Measurements from ENCODE around the gene GOLGA3. TPM values are rescaled to one million over a fixed set of nuclear protein-coding genes. Genes with fewer than 3 reads are reported as not detected.

Gene GOLGA3
- total and polyA plus RNA-seq, 10 of the 15 experiments (the other 5 are each of a cell fraction or from before 2014, with no cell fraction given): 2.0 to 42.7 (median 15.2) TPM

- no peak for TF ChIP-seq PBX3 (IDR thresholded peaks at IDR 0.05; ENCODE audit: insufficient replicate concordance, low read depth, low read length)
- no peak for TF ChIP-seq POLR2A (IDR thresholded peaks at IDR 0.05; ENCODE audit: low read depth, low read length)
- TF ChIP-seq KDM1A (IDR thresholded peaks at IDR 0.05; ENCODE audit: borderline replicate concordance): no peak
- no peak for TF ChIP-seq TARDBP (IDR thresholded peaks at IDR 0.05; ENCODE audit: borderline replicate concordance)
- TF ChIP-seq FOXM1 (IDR thresholded peaks at IDR 0.05; ENCODE audit: low read depth, low read length): no peak
- no peak for TF ChIP-seq NFXL1 (IDR thresholded peaks at IDR 0.05; ENCODE audit: borderline replicate concordance)
- no peak for TF ChIP-seq NR2C2 (IDR thresholded peaks at IDR 0.05; ENCODE audit: borderline replicate concordance, control insufficient read depth, insufficient read length, low read depth)
- TF ChIP-seq MEF2A (IDR thresholded peaks at IDR 0.05; ENCODE audit: insufficient read depth, low read depth, low read length): no peak
- no peak for TF ChIP-seq POLR2AphosphoS5 (IDR thresholded peaks at IDR 0.05; ENCODE audit: low read length)
- no peak for TF ChIP-seq WRNIP1 (IDR thresholded peaks at IDR 0.05; ENCODE audit: borderline replicate concordance, low read depth, low read length)
Measured at GRCh38 chr12:132735496-132735895, 93.2 kb downstream of the GOLGA3 start (continued).

- WGBS (ENCODE audit: insufficient coverage, insufficient replicate concordance, low lambda C conversion rate, missing lambda C conversion rate): 79% methylated on average over 10 of the region's 10 CpGs
- Histone ChIP-seq H3K4me1 (ENCODE audit: control insufficient read depth, insufficient read depth, low read length) (no peaks in the 10 kb centered on the region), H3K4me2 (ENCODE audit: control insufficient read depth, insufficient read depth) (no peak overlapping the region), H2AFZ (ENCODE audit: control insufficient read depth, low read depth, low read length) (no peak overlapping the region), H3K27me3 (replicated peaks in 1 of 2; ENCODE audit: control insufficient read depth in 2 of 2, insufficient read depth in 2 of 2, low read length in 1 of 2) (no peaks in the 10 kb centered on the region), H3K36me3 (ENCODE audit: control insufficient read depth in 2 of 2, insufficient read depth in 2 of 2, low read length in 1 of 2) (peaks cover 29 to 33% of the 10 kb centered on the region in 2 experiments), H3K79me2 (ENCODE audit: control insufficient read depth, insufficient read depth, low read length) (no peaks in the 10 kb centered on the region), H3K9me3 (replicated peaks; ENCODE audit: control insufficient read depth, insufficient read depth, low read length) (no peaks in the 10 kb centered on the region), H3K9ac (ENCODE audit: control insufficient read depth, insufficient read depth, low read length) (no peak overlapping the region), H4K20me1 (ENCODE audit: control insufficient read depth, insufficient read depth) (no peaks in the 10 kb centered on the region), H3K4me3 (no peak overlapping the region), H3K27ac (ENCODE audit: control insufficient read depth, insufficient read depth) (no peak overlapping the region)
- ATAC-seq (no peak), DNase-seq (ENCODE audit: low read depth, low spot score) (no peak), FAIRE-seq (no peak)
- CTCF ChIA-PET: no interaction called here
- POLR2A ChIA-PET: no interaction called here
- SMC1A ChIA-PET (ENCODE audit: uncharacterized antibody, unreplicated experiment): no interaction called here
- in situ Hi-C loops (cut with MboI) (no loop called here), intact Hi-C loops (cut with micrococcal nuclease; ENCODE audit: unreplicated experiment) (no loop called here)
- RAD21 ChIA-PET (ENCODE audit: unreplicated experiment): no interaction called here
- no TSS peak for BruUV-seq (replicated peaks)
- TF ChIP-seq BCL11A (IDR thresholded peaks at IDR 0.05; ENCODE audit: low read depth, low read length) (no peak), CHD1 (IDR thresholded peaks at IDR 0.05; ENCODE audit: low read depth, low read length) (no peak), RAD51 (IDR thresholded peaks at IDR 0.05) (no peak), CEBPB (IDR thresholded peaks at IDR 0.05; ENCODE audit: borderline replicate concordance in 1 of 2, low read depth in 2 of 2, low read length in 2 of 2) (no peak), TARDBP (IDR thresholded peaks at IDR 0.05; ENCODE audit: borderline replicate concordance) (no peak), MAX (IDR thresholded peaks at IDR 0.05; ENCODE audit: low read depth, low read length) (no peak), PKNOX1 (IDR thresholded peaks at IDR 0.05) (no peak), CREM (IDR thresholded peaks at IDR 0.05; ENCODE audit: low read depth) (no peak), ZSCAN29 (IDR thresholded peaks at IDR 0.05) (no peak), SMARCA5 (IDR thresholded peaks at IDR 0.05) (no peak)
- TF ChIP-seq, protein P1, sequence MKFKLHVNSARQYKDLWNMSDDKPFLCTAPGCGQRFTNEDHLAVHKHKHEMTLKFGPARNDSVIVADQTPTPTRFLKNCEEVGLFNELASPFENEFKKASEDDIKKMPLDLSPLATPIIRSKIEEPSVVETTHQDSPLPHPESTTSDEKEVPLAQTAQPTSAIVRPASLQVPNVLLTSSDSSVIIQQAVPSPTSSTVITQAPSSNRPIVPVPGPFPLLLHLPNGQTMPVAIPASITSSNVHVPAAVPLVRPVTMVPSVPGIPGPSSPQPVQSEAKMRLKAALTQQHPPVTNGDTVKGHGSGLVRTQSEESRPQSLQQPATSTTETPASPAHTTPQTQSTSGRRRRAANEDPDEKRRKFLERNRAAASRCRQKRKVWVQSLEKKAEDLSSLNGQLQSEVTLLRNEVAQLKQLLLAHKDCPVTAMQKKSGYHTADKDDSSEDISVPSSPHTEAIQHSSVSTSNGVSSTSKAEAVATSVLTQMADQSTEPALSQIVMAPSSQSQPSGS (IDR thresholded peaks at IDR 0.05; ENCODE audit: low read length): no peak
- TF ChIP-seq, protein P2, sequence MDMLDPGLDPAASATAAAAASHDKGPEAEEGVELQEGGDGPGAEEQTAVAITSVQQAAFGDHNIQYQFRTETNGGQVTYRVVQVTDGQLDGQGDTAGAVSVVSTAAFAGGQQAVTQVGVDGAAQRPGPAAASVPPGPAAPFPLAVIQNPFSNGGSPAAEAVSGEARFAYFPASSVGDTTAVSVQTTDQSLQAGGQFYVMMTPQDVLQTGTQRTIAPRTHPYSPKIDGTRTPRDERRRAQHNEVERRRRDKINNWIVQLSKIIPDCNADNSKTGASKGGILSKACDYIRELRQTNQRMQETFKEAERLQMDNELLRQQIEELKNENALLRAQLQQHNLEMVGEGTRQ (IDR thresholded peaks at IDR 0.05; ENCODE audit: borderline replicate concordance, low read depth, low read length): no peak
Measured at GRCh38 chr12:132734206-132734605, 94.5 kb downstream of the GOLGA3 start.

All from GM12878 (cell line).